Dedifferentiated amniotic fluid mesenchymal stem cell (primary cell): Measurements from ENCODE around the gene KIAA1671.

Source experiments
- DNase-seq: peaks from one replicate; pipeline ENCODE4 v3.0.0-alpha.2; 2016; ENCODE audit errors: extremely low spot score

The KIAA1671 gene

DNA sequence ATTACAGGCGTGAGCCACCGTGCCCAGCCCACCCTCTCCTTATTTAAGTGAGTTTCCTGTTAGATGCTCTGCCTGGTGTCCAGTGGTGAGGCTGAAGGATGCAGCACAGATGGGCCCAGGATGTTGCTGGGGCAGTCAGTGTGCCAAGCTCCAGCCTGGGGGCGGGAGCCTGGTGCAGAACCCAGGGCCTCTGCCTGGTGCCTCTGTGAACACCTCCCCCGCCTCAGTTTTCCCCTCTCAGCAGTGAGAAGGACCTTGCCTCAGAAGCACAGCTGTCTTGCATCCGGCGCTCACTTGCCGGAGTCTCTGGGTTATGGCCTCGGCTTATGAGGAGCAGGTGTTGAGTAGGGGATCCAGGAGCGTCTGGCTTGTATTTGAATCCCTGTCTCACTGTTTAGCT, 116.2 kb downstream of the KIAA1671 start:
- DNase-seq = peak; percentile 2

DNA sequence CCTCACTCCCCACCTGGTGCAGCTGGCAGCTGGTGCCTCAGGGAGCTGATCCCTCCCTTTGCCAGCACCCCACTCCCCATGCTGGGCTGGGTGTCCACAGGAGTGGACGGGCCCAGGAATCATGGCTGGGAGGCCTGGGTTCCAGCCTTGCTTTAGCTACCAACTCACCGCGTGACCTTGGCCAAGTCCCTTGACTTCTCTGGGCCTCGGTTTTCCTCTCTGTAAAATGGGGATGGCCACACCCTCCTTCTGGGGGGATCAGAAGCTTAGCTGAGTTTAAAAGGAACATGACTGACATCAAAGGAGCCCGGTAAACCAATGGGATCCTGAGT, 116.9 kb downstream of the KIAA1671 start:
- no peak for DNase-seq

DNA sequence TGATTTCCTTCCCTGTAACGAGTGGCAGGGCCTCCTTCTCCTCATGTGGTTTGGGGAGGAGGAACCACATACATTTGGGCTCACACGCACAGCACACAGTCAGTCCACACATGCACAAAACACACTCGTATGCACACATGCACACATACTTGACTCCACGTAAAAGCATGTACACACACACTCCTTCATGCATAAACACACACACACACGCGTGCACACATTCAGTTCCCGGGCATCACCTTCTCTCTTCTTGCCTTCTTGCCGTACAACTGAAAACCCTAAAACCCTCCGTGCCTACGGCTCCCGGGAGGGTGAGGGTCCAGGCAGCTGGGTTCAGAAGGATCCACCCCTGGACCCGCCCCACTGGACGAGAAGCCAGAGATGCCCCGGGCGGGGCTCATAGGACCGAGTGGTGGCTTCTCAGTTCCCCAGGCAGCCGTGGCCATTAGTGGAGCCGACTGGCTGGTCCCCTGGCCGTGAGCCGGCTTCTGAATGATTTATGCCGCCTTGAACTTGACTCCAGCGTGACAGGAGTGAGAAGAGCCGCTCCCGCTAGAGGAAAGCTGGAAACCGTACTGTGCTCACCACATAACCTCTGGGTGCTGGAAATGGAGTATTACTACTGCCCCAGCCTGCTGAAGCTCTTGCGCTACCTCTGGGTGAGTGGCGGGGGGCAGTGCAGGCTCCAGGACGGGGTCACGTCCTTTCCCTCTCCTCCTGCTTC, 117.4 kb downstream of the KIAA1671 start:
- peak; percentile 12 for DNase-seq

DNA sequence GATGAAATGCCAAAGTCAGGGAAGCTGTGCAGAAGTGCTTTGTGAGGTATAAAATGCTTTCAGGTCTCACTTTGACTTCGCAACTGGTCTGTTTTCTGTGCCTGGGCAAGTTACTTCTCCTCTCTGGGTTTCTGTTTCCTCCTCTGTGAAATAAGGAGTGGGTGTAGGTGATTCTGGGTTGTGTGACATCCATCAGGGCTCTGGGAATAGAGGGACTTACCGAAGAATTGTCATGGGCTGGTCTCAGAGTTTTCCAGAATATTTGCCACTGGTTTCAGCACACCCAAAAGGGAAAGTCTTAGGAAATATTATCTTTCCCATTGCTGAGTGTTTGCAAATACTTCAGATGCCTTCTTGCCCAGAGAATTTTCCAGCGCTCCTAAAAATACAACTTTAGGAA, 118.4 kb downstream of the KIAA1671 start:
- no peak for DNase-seq

DNA sequence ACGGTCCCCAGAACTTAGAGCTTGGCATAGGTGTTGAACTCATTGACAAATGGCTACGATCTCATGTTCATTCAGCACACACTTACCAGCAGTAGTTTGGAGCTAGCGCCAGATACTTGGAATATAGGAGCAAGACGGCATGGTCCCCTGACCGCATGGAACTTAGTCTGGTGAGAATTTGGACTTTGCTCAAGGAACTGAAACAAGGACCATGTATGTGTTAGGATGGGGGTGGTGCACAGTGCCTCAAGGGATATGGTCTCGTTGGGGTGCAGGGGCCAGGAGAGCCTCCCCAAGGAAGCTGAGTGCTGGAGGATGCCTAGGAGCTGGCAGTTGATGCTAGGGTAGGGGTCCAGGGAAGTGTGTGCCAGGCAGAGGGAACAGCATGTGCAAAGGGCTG, 119.2 kb downstream of the KIAA1671 start:
- DNase-seq = no peak

DNA sequence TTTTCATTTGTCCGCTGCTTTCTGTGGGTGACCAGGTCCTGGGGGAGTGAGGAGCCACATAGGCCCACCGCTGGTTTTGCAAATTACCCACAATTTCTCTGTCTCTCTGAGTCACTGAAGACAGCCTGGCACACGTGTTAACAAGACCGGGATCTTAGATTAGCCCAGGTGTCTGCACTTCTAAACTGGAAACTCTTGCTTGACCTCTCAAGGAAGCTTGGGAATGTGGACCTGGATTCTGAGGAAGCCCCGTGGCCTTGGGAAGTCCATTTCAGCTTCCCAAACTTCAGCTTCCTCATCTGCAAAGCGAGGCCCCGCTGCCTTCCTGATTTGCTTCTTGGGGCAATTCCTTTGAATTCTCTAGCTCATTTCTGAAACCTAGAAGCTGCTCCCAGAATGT, 119.9 kb downstream of the KIAA1671 start:
- no peak for DNase-seq

DNA sequence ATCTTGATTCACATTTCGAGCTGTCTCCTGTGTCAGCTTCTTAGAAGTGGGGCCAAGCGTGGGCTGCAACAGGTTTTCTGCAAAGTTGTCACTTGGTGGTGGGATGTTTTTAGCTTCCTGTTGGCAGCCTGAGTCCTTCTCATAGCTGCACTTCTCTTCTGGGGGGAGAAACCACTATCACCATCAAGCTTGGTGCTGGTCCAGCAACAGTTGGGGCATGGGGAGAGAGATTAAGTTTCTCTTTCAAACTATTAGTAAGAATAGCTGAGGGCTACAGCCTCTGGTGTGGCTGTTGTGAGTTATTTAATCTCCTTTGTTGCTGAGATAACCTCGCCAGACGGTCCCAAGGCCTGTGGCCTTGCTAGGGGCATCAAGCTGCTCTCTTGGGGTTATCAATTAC, 123.8 kb downstream of the KIAA1671 start:
- no peak for DNase-seq

DNA sequence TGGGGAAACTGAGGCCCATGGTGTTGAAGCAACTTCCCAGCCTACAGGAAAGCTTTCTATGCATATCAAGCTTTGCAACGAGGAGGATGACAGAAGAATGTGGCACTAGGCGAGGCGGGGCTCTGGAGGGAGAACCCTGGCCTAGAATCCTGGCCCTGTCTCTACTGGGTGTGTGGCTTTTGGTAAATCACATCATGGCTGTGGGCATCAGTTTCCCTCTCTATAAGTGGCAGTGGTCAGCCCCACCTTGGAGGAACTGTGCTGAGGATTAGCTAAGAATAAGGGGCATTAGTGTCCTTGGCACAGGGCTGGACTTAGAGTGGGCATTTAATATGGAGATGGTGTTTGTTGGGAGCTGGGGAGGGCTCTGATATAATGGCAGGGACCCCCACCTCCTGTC, 124.5 kb downstream of the KIAA1671 start:
- no peak for DNase-seq

DNA sequence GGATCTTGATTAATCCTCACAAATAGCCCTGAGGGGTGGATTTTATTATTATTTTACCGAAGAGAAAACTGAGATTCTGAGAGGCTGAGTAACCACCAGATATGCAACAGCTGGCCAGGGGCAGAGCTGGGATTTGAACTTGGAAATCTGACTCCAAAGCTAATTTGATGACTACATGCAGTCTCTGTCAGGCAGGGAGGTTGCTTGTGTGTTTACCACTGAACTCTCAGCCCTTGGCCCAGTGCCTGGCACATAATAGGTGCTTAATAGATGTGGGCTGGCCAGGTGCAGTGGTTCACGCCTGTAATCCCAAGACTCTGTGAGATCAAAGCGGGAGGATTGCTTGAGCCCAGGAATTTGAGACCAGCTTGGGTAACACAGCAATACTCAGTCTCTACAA, 125.4 kb downstream of the KIAA1671 start:
- DNase-seq = no peak

DNA sequence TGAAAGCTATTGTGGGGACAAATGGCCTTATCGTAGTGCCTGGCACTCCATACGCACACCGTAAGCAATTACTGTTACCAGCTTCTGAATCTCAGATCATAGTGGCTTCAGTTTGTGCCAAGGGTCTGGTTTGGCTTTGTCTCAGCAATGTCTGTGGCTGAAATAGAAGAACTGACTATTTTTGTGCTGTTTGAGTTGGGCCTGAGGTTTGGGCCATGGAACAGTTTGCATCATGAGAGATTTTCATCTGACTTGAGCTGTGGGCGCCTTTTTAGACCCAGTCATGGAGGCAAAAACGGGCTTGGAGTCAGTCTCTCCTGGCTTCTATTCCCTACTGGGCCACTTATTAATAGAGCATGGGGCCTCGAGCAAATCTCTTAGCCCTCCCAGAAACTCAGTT, 126.1 kb downstream of the KIAA1671 start:
- no peak for DNase-seq

DNA sequence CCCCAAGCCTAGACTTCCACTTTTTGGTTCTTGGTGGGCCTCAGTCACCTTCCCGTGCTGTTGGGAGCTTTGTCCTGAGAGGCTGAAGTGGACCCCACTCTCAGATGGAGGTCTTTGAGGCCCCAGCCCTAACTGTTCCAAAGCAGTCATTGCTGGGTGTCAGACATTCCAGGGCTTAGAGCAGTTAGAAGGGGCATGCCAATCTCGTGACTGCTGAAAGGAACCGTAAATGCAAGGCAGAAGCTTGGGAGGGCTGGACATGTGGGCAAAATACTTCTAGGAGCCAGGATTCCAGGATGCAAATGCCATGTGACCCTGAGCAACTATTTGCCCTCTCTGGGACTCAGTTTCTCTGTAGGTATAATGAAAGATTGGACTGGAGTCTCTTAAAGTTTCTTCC, 128.3 kb downstream of the KIAA1671 start:
- DNase-seq = no peak

DNA sequence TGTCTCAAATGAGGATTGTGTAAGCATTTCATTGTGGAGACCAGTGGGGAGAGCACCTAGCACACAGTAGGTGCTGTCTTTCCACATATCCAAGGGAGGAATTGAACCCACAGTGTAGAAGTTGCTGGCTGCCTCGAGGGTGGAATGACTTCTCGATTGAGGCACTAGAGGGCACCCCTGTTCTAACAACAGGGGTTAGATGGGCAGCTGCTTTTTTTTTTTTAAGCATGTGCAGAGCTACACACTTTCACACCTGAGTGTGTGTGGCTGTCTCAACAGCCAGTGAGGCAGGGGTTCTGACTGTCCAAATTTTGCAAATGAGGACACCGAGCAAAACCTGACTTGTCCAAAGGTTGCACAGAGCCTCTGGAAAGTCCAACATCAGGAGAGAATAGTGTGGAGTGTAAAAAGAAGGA, 128.9 kb downstream of the KIAA1671 start:
- DNase-seq = no peak

DNA sequence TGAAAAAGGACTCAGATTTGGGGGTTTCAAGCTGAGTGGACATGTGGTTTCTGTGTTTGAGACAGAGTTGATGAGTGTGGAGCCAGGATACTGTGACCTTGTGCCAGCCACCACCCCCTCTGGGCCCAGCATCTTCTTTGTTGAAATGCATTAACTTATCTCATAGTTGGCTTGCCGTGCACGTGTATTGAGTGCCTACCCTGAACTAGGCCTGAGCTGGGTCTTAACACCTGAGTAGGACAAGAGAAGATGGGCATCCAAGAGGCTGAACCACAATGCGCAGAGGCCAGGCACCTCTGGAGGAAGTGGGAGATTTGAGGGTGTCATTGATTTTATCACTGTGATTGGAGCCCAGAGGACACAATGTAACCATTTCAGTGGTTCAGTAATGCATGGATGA, 129.6 kb downstream of the KIAA1671 start:
- DNase-seq = no peak

DNA sequence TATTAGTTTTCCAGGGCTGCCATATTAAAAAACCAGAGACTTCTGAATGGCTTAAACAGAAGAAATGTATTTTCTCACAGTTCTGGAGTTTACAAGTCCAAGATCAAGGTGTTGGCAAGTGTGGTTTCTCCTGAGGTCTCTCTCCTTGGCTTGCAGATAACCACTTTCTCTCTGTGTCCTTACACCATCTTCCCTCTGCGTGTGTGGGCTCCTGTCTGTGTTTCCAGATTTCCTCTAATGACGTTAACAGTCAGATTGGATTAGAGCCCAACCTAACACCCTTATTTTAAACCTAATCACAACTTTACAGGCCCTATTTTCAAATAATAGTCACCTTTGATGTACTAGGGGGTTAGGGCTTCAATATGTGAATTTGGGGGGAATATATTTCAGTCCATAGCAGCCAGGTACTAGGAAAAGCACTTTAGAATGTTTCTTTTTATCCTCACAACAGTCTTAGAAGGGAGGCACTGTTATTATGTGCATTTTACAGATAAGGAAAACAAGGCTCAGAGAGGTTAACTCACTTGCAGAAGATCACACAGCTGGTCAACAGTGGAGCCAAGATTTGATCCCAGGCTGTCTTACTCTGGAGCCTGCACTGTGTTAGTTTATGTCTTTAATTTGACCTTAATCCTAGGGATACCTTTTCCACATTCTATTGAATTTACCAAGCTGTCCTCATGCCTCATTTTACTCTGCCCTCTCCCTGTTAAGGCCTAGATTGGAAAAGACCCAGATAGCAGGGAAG, 130.7 kb downstream of the KIAA1671 start:
- no peak for DNase-seq

DNA sequence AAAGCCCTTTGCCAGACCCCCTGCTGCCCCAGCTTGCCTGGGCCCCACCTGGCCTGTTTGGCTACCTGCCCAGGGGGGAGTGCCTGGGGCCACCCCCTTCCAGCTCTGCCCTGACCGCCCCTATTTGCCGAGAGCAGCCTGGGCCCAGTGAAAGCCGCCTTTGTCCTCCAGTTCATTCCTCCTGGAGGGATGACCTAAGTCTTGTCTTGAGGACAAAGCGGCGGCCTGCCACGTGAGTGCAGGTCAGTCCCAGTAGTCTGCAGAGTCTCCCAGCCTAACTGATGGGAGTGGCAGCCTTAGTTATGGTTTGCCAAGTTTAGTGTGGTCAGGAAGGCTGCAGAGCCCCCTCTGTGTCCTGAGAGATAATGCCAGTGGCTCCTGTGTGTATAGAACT, 131.3 kb downstream of the KIAA1671 start:
- DNase-seq = no peak

DNA sequence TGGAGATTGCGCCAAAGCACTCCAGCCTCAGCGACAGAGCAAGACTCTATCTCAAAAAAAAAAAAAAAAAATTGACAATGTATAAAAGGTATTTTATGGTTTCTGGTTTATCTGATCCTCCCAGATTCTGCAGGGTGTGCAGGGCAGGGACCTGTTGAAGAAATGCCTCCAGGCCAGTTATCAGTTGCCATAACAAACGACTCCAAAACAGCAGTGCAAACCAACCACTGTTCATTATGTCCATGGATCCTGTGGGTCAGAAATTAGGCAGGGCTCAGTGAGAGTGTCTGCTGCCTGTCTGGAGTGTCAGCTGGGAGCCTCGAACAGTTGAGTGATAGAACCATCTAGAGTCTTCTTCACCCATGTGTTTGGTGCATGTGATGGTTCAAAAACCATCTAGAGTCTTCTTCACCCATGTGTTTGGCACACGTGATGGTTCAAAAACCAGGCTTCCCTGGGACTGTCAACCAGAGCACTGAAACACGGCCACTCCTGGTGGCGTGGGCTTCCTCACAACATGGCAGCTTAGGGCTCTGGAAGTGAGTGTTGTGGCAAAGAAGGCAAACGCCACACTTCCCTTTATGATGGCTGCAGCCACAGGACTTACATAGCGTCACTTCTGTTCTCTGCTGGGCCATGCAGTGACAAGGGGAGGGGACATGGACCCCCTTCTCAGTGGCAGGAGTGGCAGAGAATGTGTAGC, 132.0 kb downstream of the KIAA1671 start:
- no peak for DNase-seq

DNA sequence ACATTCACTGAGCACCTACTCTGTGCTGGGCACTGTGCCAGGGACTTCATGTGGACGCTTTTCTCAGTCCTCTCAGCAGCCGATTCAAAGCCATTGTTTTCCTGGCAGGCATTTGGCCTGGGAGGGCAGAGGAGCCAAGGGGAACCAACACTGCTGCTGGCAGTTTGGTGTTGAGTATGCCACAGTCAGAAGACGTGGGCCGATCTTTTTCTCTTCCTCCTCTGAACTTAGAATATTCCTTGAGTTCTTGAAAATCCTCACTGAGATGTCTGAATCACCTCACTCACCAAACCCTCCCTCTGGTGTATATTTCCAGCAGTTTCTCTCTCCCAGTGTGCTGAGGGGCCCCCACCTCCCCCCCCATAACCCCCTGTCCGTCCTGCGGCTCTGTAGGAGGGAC, 132.6 kb downstream of the KIAA1671 start:
- no peak for DNase-seq

DNA sequence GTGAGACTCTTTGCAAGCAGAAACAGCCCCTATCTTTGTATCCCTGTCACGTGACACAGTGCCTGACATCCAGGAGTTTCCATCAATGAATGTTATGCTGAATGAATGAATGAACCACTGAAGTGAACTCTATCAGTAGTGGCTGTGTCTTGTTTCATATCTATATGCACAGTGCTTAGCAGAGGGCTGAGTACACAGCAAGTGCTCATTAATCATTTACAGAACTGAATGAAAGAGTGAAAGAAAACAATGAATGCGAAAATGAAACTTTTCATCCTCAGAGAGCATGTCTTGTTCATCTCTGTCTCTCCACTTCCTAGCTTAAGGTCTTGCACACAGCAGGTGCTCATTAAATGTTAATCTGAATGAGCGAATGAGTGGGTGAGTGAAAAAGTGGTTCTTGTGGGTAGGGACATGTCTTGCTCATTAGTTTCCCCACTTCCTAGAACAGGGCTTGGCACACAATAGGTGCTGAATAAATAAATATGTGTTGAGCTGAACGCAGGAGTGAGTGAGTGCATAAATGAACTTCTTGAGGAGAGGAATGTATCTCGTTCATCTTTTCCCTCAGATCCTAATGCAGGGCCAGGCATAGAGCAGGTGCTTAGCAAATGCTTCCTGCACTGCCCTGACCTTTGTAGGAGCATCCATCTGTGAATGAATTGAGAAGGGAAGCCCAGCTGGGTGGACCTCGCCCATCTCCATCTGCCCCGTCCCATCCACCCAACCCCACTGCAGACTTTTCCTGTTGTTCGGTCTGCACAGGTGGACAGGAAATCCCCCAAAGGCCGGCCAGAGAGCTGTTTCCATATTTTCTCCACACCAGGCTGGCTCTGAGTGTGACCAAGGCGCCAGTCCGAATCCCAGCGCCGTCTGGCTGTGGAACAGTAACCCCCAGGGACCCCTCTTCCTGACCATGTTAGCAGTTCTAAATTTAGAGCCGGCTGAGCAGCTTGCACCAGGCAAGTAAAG, 133.7 kb downstream of the KIAA1671 start:
- no peak for DNase-seq

DNA sequence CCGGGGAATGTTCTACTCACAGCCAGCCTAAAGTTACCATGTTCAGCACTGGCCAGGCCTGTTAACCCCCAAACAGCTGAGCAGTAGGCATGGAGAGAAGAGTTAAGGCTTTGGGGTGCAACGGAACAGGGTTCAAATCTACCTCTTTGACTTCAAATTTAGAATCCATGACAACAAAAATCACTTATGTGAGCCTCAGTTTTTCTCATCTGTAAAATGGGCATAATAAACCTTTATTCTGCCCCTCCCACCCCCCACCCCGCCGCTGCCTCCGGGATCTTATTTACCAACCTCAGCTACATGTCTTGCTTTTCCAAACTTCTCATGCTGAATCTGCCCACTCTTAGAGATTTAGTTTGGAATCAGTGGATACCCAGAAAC, 134.4 kb downstream of the KIAA1671 start:
- no peak for DNase-seq

DNA sequence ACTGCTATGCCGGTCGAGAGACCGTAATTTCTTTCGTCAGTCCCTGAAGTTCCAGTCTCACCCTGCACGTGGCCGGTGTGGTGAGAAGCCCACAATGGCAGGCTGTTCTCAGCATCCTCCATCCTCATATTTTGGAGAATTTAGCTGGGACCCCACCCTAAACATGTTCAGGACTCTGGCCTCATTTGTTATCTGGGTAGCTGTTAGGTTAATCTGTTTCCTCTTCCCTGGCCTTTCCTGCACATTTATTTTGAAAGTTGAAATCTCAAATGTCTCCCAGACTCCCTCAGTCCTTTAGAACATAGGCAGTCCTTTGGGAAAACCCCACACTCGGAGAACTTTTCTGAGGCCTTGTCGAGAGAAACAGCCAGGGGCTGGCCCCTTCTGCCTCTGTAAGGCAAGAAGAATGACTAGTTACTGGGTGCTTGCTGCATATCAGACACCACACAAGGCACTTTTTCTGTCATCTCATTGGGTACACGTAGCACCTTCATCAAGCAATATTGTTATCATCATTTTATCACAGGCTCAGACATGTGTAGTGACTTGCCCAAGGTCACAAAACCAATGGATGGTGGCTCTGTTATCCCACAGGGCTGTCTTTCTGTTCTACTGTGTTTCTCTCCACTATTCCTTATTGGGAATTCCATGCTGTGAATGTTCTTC, 137.8 kb downstream of the KIAA1671 start:
- DNase-seq = no peak

DNA sequence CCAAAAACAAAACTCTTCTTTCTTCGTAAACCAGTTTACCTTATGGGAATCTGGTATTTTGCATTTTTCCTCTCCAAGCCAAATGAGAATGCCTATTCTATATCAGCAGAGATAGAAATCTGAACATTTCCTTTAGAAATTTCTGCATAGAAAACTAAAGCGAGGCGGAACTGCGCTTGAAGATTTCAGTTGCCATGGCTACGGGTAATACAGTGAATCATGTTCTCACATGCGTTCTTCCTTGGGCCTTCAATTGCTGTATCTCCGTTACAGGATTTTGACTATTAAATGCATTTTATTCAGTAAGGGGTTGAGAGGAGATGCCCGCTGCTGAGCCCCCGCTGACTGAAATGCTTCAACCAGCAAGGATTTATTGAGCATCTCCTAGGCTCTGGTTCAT, 138.9 kb downstream of the KIAA1671 start:
- no peak for DNase-seq
